Liver (tissue), 9 donors: ENCODE measurements around the gene CLEC17A. TPM values are rescaled to one million over a fixed set of nuclear protein-coding genes. Genes with fewer than 3 reads are reported as not detected.

Experiments used
- DNase-seq: peaks from one replicate; pipeline ENCODE4 v3.0.0-alpha.2; 2017; ENCODE audit warnings: low spot score
- H3K27ac ChIP-seq, 2 donors: one replicate each; pipeline ENCODE4 v1.7.0; 2013; ENCODE audit warnings: inconsistent platforms in 2 of 2, low read length in 2 of 2, control low read depth in 1 of 2, low read depth in 1 of 2, mild to moderate bottlenecking in 1 of 2
- H3K27me3 ChIP-seq, 4 donors: one replicate each; pipeline versions ENCODE4 v1.6.1 to v1.7.0; 2013; ENCODE audit warnings: low read length in 3 of 4, inconsistent platforms in 1 of 4, mild to moderate bottlenecking in 1 of 4, moderate library complexity in 1 of 4; ENCODE audit not compliant: control insufficient read depth in 4 of 4, insufficient read depth in 4 of 4
- H3K36me3 ChIP-seq, 4 donors: one replicate each; pipeline versions ENCODE4 v1.6.1 to v1.7.0; 2013; ENCODE audit warnings: low read length in 3 of 4, mild to moderate bottlenecking in 3 of 4, low read depth in 1 of 4, moderate library complexity in 1 of 4; ENCODE audit not compliant: control insufficient read depth in 4 of 4, insufficient read depth in 3 of 4
- H3K4me1 ChIP-seq, 4 donors: one replicate each; pipeline versions ENCODE4 v1.6.1 to v1.7.0; 2013; ENCODE audit warnings: low read length in 3 of 4, mild to moderate bottlenecking in 3 of 4, moderate library complexity in 1 of 4; ENCODE audit not compliant: control insufficient read depth in 4 of 4, insufficient read depth in 4 of 4
- H3K4me3 ChIP-seq, 3 donors: one replicate each; pipeline versions ENCODE4 v1.6.1 to v1.7.0; 2013; ENCODE audit warnings: low read length in 3 of 3, control low read depth in 1 of 3, low read depth in 1 of 3, mild to moderate bottlenecking in 1 of 3
- H3K9ac ChIP-seq, 2 donors: one replicate each; pipeline ENCODE4 v1.7.0; 2013; ENCODE audit warnings: low read length in 2 of 2, mild to moderate bottlenecking in 2 of 2, moderate library complexity in 2 of 2, control low read depth in 1 of 2, low read depth in 1 of 2
- H3K9me3 ChIP-seq, 4 donors: one replicate each; pipeline versions ENCODE4 v1.6.1 to v1.7.0; 2013; ENCODE audit warnings: low read length in 3 of 4; ENCODE audit not compliant: control insufficient read depth in 4 of 4
- ATF3 ChIP-seq: IDR thresholded peaks from 2 replicates; pipeline ENCODE4 v1.6.1; 2016; ENCODE audit warnings: antibody characterized with exemption
- CTCF ChIP-seq: fragments of 150-350 bp; IDR thresholded peaks from 2 replicates; pipeline ENCODE4 v1.5.1; 2017; ENCODE audit warnings: improper control_type of control experiment, low read depth, low read length; ENCODE audit not compliant: missing input control
- EGR1 ChIP-seq, 2 donors: IDR thresholded peaks; 2 replicates each; pipeline ENCODE4 v1.6.1; 2016 to 2018; ENCODE audit warnings: antibody characterized with exemption in 2 of 2, low read depth in 2 of 2
- FOXA1 ChIP-seq: IDR thresholded peaks from 2 replicates; pipeline ENCODE4 v1.6.1; 2016; ENCODE audit warnings: antibody characterized with exemption
- FOXA2 ChIP-seq: IDR thresholded peaks from 2 replicates; pipeline ENCODE4 v1.6.1; 2016; ENCODE audit warnings: antibody characterized with exemption
- GABPA ChIP-seq, 2 donors: IDR thresholded peaks in 1 of 2; conservative IDR thresholded peaks in 1 of 2; 2 replicates each; pipeline ENCODE4 v1.6.1; 2016; ENCODE audit warnings: antibody characterized with exemption in 2 of 2, mild to moderate bottlenecking in 1 of 2, moderate library complexity in 1 of 2
- HNF4G ChIP-seq: IDR thresholded peaks from 2 replicates; pipeline ENCODE4 v1.6.1; 2016; ENCODE audit warnings: antibody characterized with exemption
- JUND ChIP-seq, 2 donors: IDR thresholded peaks; 2 replicates each; pipeline ENCODE4 v1.6.1; 2016; ENCODE audit warnings: antibody characterized with exemption in 2 of 2
- MAX ChIP-seq: IDR thresholded peaks from 2 replicates; pipeline ENCODE4 v1.6.1; 2016; ENCODE audit warnings: antibody characterized with exemption
- NR2F2 ChIP-seq: IDR thresholded peaks from 2 replicates; pipeline ENCODE4 v1.6.1; 2016; ENCODE audit warnings: antibody characterized with exemption
- RAD21 ChIP-seq, 2 donors: IDR thresholded peaks; 2 replicates each; pipeline ENCODE4 v1.6.1; 2016; ENCODE audit warnings: antibody characterized with exemption in 2 of 2, mild to moderate bottlenecking in 2 of 2
- REST ChIP-seq: IDR thresholded peaks from 2 replicates; pipeline ENCODE4 v1.6.1; 2016; ENCODE audit warnings: antibody characterized with exemption, mild to moderate bottlenecking
- RXRA ChIP-seq, 2 donors: IDR thresholded peaks; 2 replicates each; pipeline ENCODE4 v1.6.1; 2017 to 2018; ENCODE audit warnings: antibody characterized with exemption in 2 of 2, mild to moderate bottlenecking in 1 of 2
- SP1 ChIP-seq: IDR thresholded peaks from 2 replicates; pipeline ENCODE4 v1.6.1; 2018; ENCODE audit warnings: antibody characterized with exemption, mild to moderate bottlenecking
- TAF1 ChIP-seq: conservative IDR thresholded peaks from 2 replicates; pipeline ENCODE4 v1.6.1; 2016; ENCODE audit warnings: antibody characterized with exemption, mild to moderate bottlenecking
- WGBS: extraction: QIAGEN DNeasy Blood & Tissue Kit; methylation state at CpG from one replicate; pipeline ENCODE4 v1.1.7; 2013; 5-methylcytosine and 5-hydroxymethylcytosine counted together
- polyA plus RNA-seq, 2 donors: library from polyadenylated mRNA; stranded (reverse) in 1 of 2; unstranded in 1 of 2; fragments of 200-250 nt in 1 of 2; fragments of >200 nt in 1 of 2; fragmentation: Nextera tagmentation in 1 of 2; extraction: Ambion mirVana in 1 of 2; gene quantifications; one replicate each; pipeline versions ENCODE4 v1.2.1 to v1.2.3, GENCODE V29; 2013 to 2015
- total RNA-seq, 2 donors: library from RNA; depleted of rRNA; stranded (reverse); fragments of >200 nt; gene quantifications; one replicate each; pipeline ENCODE4 v1.2.3, GENCODE V29; 2014
- donor health status: healthy.
- donor health status: healthy.
- donor health status: healthy.
- donor health status: healthy.
- donor health status: healthy.

CLEC17A gene
- total and polyA plus RNA-seq, 4 donors = 0.22 to 0.28 TPM; not detected in 2

GRCh38 chr19:14565765-14566711 lies 16.8 kb upstream of the CLEC17A start:
- Histone ChIP-seq H3K36me3 (peaks cover 0 to 11% (median 1%) of the 10 kb centered on the region in 4 donors), H3K9me3 (no peaks in the 10 kb centered on the region), H3K4me3 (no peak overlapping the region), H3K27ac (no peak overlapping the region), H3K4me1 (peaks cover 5 to 17% (median 12%) of the 10 kb centered on the region in 4 donors), H3K27me3 (no peaks in the 10 kb centered on the region), H3K9ac (no peak overlapping the region)
- TF ChIP-seq EGR1 (IDR thresholded peaks at IDR 0.05; ENCODE audit: low read depth in 2 of 2) (no peak), JUND (IDR thresholded peaks at IDR 0.05) (no peak), REST (no peak), FOXA1 (no peak), RAD21 (IDR thresholded peaks at IDR 0.05) (no peak), CTCF (no peak), HNF4G (no peak)
- 91% methylated on average over 27 of the region's 31 CpGs for WGBS
- DNase-seq = no peak

GRCh38 chr19:14566712-14567077 lies 16.2 kb upstream of the CLEC17A start:
- 88% methylated on average over 18 of the region's 18 CpGs for WGBS
- Histone ChIP-seq H3K36me3 (peaks cover 0 to 11% (median 1%) of the 10 kb centered on the region in 4 donors), H3K9ac (no peak overlapping the region), H3K27me3 (no peaks in the 10 kb centered on the region), H3K9me3 (no peaks in the 10 kb centered on the region), H3K4me1 (peaks cover 7 to 17% (median 13%) of the 10 kb centered on the region in 4 donors), H3K4me3 (no peak overlapping the region), H3K27ac (no peak overlapping the region)
- TF ChIP-seq RXRA (IDR thresholded peaks at IDR 0.05) (no peak), JUND (IDR thresholded peaks at IDR 0.05) (no peak), TAF1 (no peak), CTCF (no peak), NR2F2 (no peak), GABPA (IDR thresholded peaks at IDR 0.05 in 1 of 2, conservative IDR thresholded peaks at IDR 0.05 in 1 of 2) (no peak), REST (no peak), SP1 (no peak), HNF4G (no peak), FOXA2 (no peak), EGR1 (IDR thresholded peaks at IDR 0.05; ENCODE audit: low read depth in 2 of 2) (no peak), ATF3 (no peak), MAX (no peak)
- no peak for DNase-seq
